Neural cell (in vitro differentiated cells): ENCODE data around the gene SLC41A3. TPM values are rescaled to one million over a fixed set of nuclear protein-coding genes. Genes with fewer than 3 reads are reported as not detected.

Experiments
- H2AFZ ChIP-seq: fragments of 200-600, 300-800 bp; sonication (generic), shearing (Covaris generic); 2 replicates; pipeline ENCODE4 v1.6.0; 2014; ENCODE audit warnings: low read depth, mild to moderate bottlenecking, antibody characterized with exemption, low read length, moderate library complexity
- H3F3A ChIP-seq: fragments of 200-600 bp; shearing (Covaris generic); 2 replicates; pipeline ENCODE4 v1.6.1; 2016; ENCODE audit warnings: mild to moderate bottlenecking, moderate library complexity, mixed read lengths, antibody characterized with exemption, low read length; ENCODE audit not compliant: insufficient read depth, poor library complexity, severe bottlenecking
- H3K27ac ChIP-seq: fragments of 200-600, 300-800 bp; sonication (generic), shearing (Covaris generic); 2 replicates; pipeline ENCODE4 v1.5.1; 2014; ENCODE audit warnings: mild to moderate bottlenecking, low read length, moderate library complexity
- H3K27me3 ChIP-seq: fragments of 300-800, 200-600 bp; sonication (generic), shearing (Covaris generic); 2 replicates; pipeline ENCODE4 v1.6.0; 2014; ENCODE audit warnings: mild to moderate bottlenecking, low read depth, low read length, moderate library complexity; ENCODE audit not compliant: insufficient read depth
- H3K36me3 ChIP-seq: fragments of 300-800, 200-600 bp; sonication (generic), shearing (Covaris generic); 2 replicates; pipeline ENCODE4 v1.5.1; 2014; ENCODE audit warnings: mild to moderate bottlenecking, antibody characterized with exemption, low read length, moderate library complexity; ENCODE audit not compliant: insufficient read depth
- H3K4me2 ChIP-seq: fragments of 300-800, 200-600 bp; sonication (generic), shearing (Covaris generic); 2 replicates; pipeline ENCODE4 v1.6.0; 2014; ENCODE audit warnings: mild to moderate bottlenecking, low read length
- H3K4me3 ChIP-seq: fragments of 300-800, 200-600 bp; sonication (generic), shearing (Covaris generic); 2 replicates; pipeline ENCODE4 v1.5.1; 2014; ENCODE audit warnings: mild to moderate bottlenecking, low read length, moderate library complexity
- H3K79me2 ChIP-seq: fragments of 200-600 bp; shearing (Covaris generic); replicated peaks from 2 replicates; pipeline ENCODE4 v1.6.0; 2014; ENCODE audit warnings: mild to moderate bottlenecking, low read length, moderate library complexity; ENCODE audit not compliant: insufficient read depth
- H3K9ac ChIP-seq: fragments of 300-800, 200-600 bp; sonication (generic), shearing (Covaris generic); 2 replicates; pipeline ENCODE4 v1.6.1; 2016; ENCODE audit warnings: mild to moderate bottlenecking, low read length, mixed read lengths
- H3K9me2 ChIP-seq: fragments of 200-600 bp; shearing (Covaris generic); 2 replicates; pipeline ENCODE4 v1.6.1; 2016; ENCODE audit warnings: mild to moderate bottlenecking, low read length, mixed read lengths; ENCODE audit not compliant: insufficient read depth
- H3K9me3 ChIP-seq: fragments of 200-600, 300-800 bp; sonication (generic), shearing (Covaris generic); 2 replicates; pipeline ENCODE4 v1.6.1; 2016; ENCODE audit warnings: mild to moderate bottlenecking, mixed run types, low read length, moderate library complexity, mixed read lengths
- H4K20me1 ChIP-seq: fragments of 200-600 bp; shearing (Covaris generic); 2 replicates; pipeline ENCODE4 v1.6.1; 2016; ENCODE audit warnings: mild to moderate bottlenecking, mixed run types; ENCODE audit not compliant: insufficient read depth
- CTCF ChIP-seq: fragments of 450-650 bp; IDR thresholded peaks from 2 replicates; pipeline ENCODE4 v1.5.1; 2014; ENCODE audit warnings: antibody characterized with exemption, mild to moderate bottlenecking, moderate library complexity; ENCODE audit not compliant: poor library complexity, severe bottlenecking
- EP300 ChIP-seq: fragments of 450-650 bp; conservative IDR thresholded peaks from 2 replicates; pipeline ENCODE4 v1.6.1; 2014; ENCODE audit warnings: antibody characterized with exemption, mild to moderate bottlenecking, moderate library complexity; ENCODE audit not compliant: poor library complexity, severe bottlenecking
- EZH2 ChIP-seq: fragments of 200-600, 300-800 bp; shearing (Covaris generic), sonication (generic); IDR thresholded peaks from 2 replicates; pipeline ENCODE4 v1.6.1; 2014; ENCODE audit warnings: antibody characterized with exemption, low read length, borderline replicate concordance, mild to moderate bottlenecking; ENCODE audit not compliant: insufficient read depth, poor library complexity, severe bottlenecking
- MXI1 ChIP-seq: fragments of 450-650 bp; conservative IDR thresholded peaks from 2 replicates; pipeline ENCODE4 v1.6.1; 2014; ENCODE audit warnings: antibody characterized with exemption, mild to moderate bottlenecking; ENCODE audit not compliant: poor library complexity, severe bottlenecking
- POLR2AphosphoS5 ChIP-seq: IDR thresholded peaks from 2 replicates; pipeline ENCODE4 v1.6.1; 2012
- RAD21 ChIP-seq: fragments of 450-650 bp; conservative IDR thresholded peaks from 2 replicates; pipeline ENCODE4 v1.6.1; 2014; ENCODE audit warnings: antibody characterized with exemption, mild to moderate bottlenecking, moderate library complexity
- REST ChIP-seq: IDR thresholded peaks from 2 replicates; pipeline ENCODE4 v1.6.1; 2012; ENCODE audit warnings: borderline replicate concordance
- SMC3 ChIP-seq: fragments of 450-650 bp; conservative IDR thresholded peaks from 2 replicates; pipeline ENCODE4 v1.6.1; 2014; ENCODE audit warnings: antibody characterized with exemption, mild to moderate bottlenecking, moderate library complexity; ENCODE audit not compliant: poor library complexity
- TAF1 ChIP-seq: IDR thresholded peaks from 2 replicates; pipeline ENCODE4 v1.6.1; 2012; ENCODE audit warnings: low read depth
- polyA plus RNA-seq: library from polyadenylated mRNA; depleted of rRNA; stranded (reverse); fragments of >200 nt; gene quantifications from 2 replicates; pipeline ENCODE4 v1.2.3, GENCODE V29; 2014

Gene SLC41A3
- polyA plus RNA-seq, 1 donor from 2014 or later, result 80.0 TPM

- Histone ChIP-seq H4K20me1 (no peaks in the 10 kb centered on the region), H2AFZ (no peak overlapping the region), H3K27me3 (no peaks in the 10 kb centered on the region), H3K79me2 (no peaks in the 10 kb centered on the region), H3F3A (no peaks in the 10 kb centered on the region), H3K4me3 (no peak overlapping the region), H3K4me2 (no peak overlapping the region), H3K36me3 (no peaks in the 10 kb centered on the region), H3K9ac (no peak overlapping the region), H3K9me3 (no peaks in the 10 kb centered on the region), H3K9me2 (no peaks in the 10 kb centered on the region), H3K27ac (no peak overlapping the region)
- TF ChIP-seq REST (no peak), TAF1 (no peak), POLR2AphosphoS5 (no peak), SMC3 (no peak), MXI1 (no peak), CTCF (no peak), EZH2 (no peak), EP300 (no peak), RAD21 (no peak)
These were observed 122.7 kb downstream of the SLC41A3 start for GRCh38 chr3:125961289-125961589.

- no peak overlapping the region for H2AFZ ChIP-seq
- no peaks in the 10 kb centered on the region for H3K36me3 ChIP-seq
- no peaks in the 10 kb centered on the region for H3K27me3 ChIP-seq
- H3F3A ChIP-seq, result no peaks in the 10 kb centered on the region
- H3K9me3 ChIP-seq, result no peaks in the 10 kb centered on the region
- no peaks in the 10 kb centered on the region for H3K9me2 ChIP-seq
- no peak overlapping the region for H3K4me3 ChIP-seq
- H3K4me2 ChIP-seq, result no peak overlapping the region
- H3K9ac ChIP-seq, result no peak overlapping the region
- TF ChIP-seq POLR2AphosphoS5 (no peak), TAF1 (no peak), RAD21 (no peak)
- no peaks in the 10 kb centered on the region for H4K20me1 ChIP-seq
- no peaks in the 10 kb centered on the region for H3K79me2 ChIP-seq
- no peak overlapping the region for H3K27ac ChIP-seq
These were observed 123.3 kb downstream of the SLC41A3 start for GRCh38 chr3:125960456-125961288.
